Sigmoid colon (tissue), 7 donors: Measurements from ENCODE around the gene MPND. TPM values are rescaled to one million over a fixed set of nuclear protein-coding genes. Genes with fewer than 3 reads are reported as not detected.
"Not testable (repeated sequence)": the region's sequence is repeated elsewhere in the genome, so short reads cannot be mapped to it uniquely, and the experiment has no call there.

Experiments
- DNase-seq: peaks from one replicate; pipeline ENCODE4 v3.0.0-alpha.2; 2019
- H3K27ac ChIP-seq, 4 donors: fragments of 200-600 bp; sonication (generic); one replicate each; pipeline ENCODE4 v1.5.1; 2016 to 2019; ENCODE audit warnings: mild to moderate bottlenecking in 1 of 4
- H3K27me3 ChIP-seq, 3 donors: fragments of 200-600 bp; sonication (generic); one replicate each; pipeline ENCODE4 v1.5.1; 2019; ENCODE audit warnings: mild to moderate bottlenecking in 1 of 3
- H3K36me3 ChIP-seq, 4 donors: fragments of 200-600 bp; sonication (generic); one replicate each; pipeline ENCODE4 v1.5.1; 2016 to 2019
- H3K4me1 ChIP-seq, 4 donors: fragments of 200-600 bp; sonication (generic); one replicate each; pipeline ENCODE4 v1.5.1; 2017 to 2019
- H3K4me3 ChIP-seq, 4 donors: fragments of 200-600 bp; sonication (generic); one replicate each; pipeline ENCODE4 v1.5.1; 2017 to 2019; ENCODE audit warnings: mild to moderate bottlenecking in 2 of 4, moderate library complexity in 1 of 4
- H3K9me3 ChIP-seq, 4 donors: fragments of 200-600 bp in 3 of 4; sonication (generic) in 3 of 4; one replicate each; pipeline versions ENCODE4 v1.5.1 to v1.6.1; 2013 to 2019
- CTCF ChIP-seq, 4 experiments: fragments of 450-650 bp in 3 of 4; fragments of 200-600 bp in 1 of 4; IDR thresholded peaks; one replicate each; pipeline ENCODE4 v1.5.1; 2016 to 2019; ENCODE audit warnings: antibody characterized with exemption in 4 of 4, mild to moderate bottlenecking in 3 of 4, moderate library complexity in 2 of 4
- EP300 ChIP-seq, 4 donors: sonication (generic); formaldehyde crosslinking; IDR thresholded peaks; one replicate each; pipeline ENCODE4 v1.6.1; 2017; ENCODE audit warnings: antibody characterized with exemption in 4 of 4
- POLR2A ChIP-seq, 2 donors: fragments of 450-650 bp; IDR thresholded peaks; one replicate each; pipeline ENCODE4 v1.6.1; 2016; ENCODE audit warnings: antibody characterized with exemption in 2 of 2, mild to moderate bottlenecking in 2 of 2, moderate library complexity in 2 of 2
- POLR2AphosphoS5 ChIP-seq, 4 donors: sonication (generic); formaldehyde crosslinking; IDR thresholded peaks; one replicate each; pipeline ENCODE4 v1.6.1; 2017; ENCODE audit warnings: antibody characterized with exemption in 4 of 4
- WGBS, 2 donors: extraction: QIAGEN DNeasy Blood & Tissue Kit; methylation state at CpG; one replicate each; pipeline ENCODE4 v1.1.7; 2013; 5-methylcytosine and 5-hydroxymethylcytosine counted together
- intact Hi-C: fragments of 100-400 bp; cut with DNase I; formaldehyde crosslinking; loops from one replicate; pipeline ENCODE4 v1.15.1; 2023
- polyA plus RNA-seq, 3 donors: library from polyadenylated mRNA; stranded (reverse); fragments of 200-250 nt; gene quantifications; one replicate each; pipeline ENCODE4 v1.2.3, GENCODE V29; 2013
- total RNA-seq, 4 donors: library from RNA; depleted of rRNA; stranded (reverse); fragments of >200 nt; gene quantifications; one replicate each; pipeline ENCODE4 v1.1.0, GENCODE V29; 2016
- donor health status: healthy with polysubstance abuse.
- donor health status: Bipolar disorder and iron deficiency.
- donor health status: healthy.

MPND gene
- total and polyA plus RNA-seq, 7 donors: 8.6 to 65.2 (median 13.3) TPM

DNA sequence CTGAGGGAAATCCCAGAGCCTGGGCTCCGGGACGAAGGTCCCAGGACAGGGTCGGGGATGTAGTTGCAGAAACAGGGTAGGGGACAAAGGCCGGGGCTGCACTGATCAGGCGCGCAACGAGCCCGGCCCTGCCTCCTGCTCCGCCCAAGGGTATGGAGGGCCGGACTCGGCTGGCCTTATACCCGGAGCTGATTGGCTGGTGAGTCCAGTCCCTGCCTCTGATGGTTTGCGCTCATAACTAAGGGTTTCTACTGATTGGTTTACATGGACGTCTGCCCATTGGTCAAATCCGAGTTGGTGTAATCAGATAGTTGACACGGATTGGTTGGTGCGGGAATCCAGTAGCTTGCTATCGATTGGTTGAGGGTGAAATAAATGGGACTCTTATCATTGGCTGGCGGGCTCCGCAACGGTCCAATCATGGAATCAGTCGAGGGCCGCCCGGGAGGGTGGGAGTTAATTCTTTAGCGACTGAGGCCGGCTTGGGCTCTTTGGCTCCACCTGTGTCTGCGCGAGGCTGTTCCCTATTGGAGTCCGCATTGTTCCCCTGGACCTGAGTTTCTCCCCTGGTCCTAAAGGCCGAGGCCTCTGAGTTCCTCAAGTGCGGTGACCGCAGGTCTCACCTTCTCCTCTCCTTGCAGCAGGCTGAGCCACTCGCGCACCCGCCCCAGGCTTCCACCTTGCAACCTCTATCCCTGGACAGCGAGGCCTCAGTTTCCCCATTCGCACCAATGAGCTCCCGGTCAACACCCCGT lies 570 bp upstream of the MPND start:
- H3K4me3 ChIP-seq: peak overlapping the region; percentile 64 to 90 (median 82)
- H3K27ac ChIP-seq: peak overlapping the region; percentile 95 to 99 (median 96)
- H3K36me3 ChIP-seq: peaks cover 0 to 17% (median 2%) of the 10 kb centered on the region in 4 donors
- H3K4me1 ChIP-seq: peaks cover 0 to 21% (median 18%) of the 10 kb centered on the region in 4 donors
- intact Hi-C loops: loop anchor here (2.0 to 5.0 kb wide), 2 partner anchors 58 to 95 kb away; partner anchors contain the start of genes SH3GL1 and YJU2
- no peaks in the 10 kb centered on the region for H3K9me3 ChIP-seq
- WGBS, 2 donors: 0 to 1% methylated on average over 39 of the region's 39 CpGs
- TF ChIP-seq CTCF (IDR thresholded peaks at IDR 0.05) (peak in 1 of 4 experiments; percentile 21), EP300 (IDR thresholded peaks at IDR 0.05) (no peak), POLR2A (IDR thresholded peaks at IDR 0.05) (peak; percentile 92 to 93), POLR2AphosphoS5 (IDR thresholded peaks at IDR 0.05) (peak; percentile 96 to 98 (median 97))
- no peaks in the 10 kb centered on the region for H3K27me3 ChIP-seq
- peak; percentile 99 for DNase-seq

- no peak overlapping the region for H3K27ac ChIP-seq
- no peaks in the 10 kb centered on the region for H3K27me3 ChIP-seq
Measured at GRCh38 chr19:4345342-4346019, 2.1 kb downstream of the MPND start.

GRCh38 chr19:4346020-4346383 lies 2.6 kb downstream of the MPND start:
- peaks cover 0 to 26% (median 2%) of the 10 kb centered on the region in 4 donors for H3K36me3 ChIP-seq
- 95 to 96% methylated on average over 6 of the region's 6 CpGs for WGBS, 2 donors
- no peaks in the 10 kb centered on the region for H3K27me3 ChIP-seq
- intact Hi-C loops: no loop called here
- H3K27ac ChIP-seq: no peak overlapping the region
- TF ChIP-seq CTCF (IDR thresholded peaks at IDR 0.05): no peak
- TF ChIP-seq POLR2AphosphoS5 (IDR thresholded peaks at IDR 0.05): no peak
- TF ChIP-seq EP300 (IDR thresholded peaks at IDR 0.05): no peak
- no peak for TF ChIP-seq POLR2A (IDR thresholded peaks at IDR 0.05)
- no peak overlapping the region for H3K4me3 ChIP-seq
- no peak for DNase-seq
- H3K4me1 ChIP-seq: peaks cover 0 to 13% (median 12%) of the 10 kb centered on the region in 4 donors
- no peaks in the 10 kb centered on the region for H3K9me3 ChIP-seq

More at GRCh38 chr19:4345342-4346019, 2.1 kb downstream of the MPND start:
- DNase-seq: no peak
- no peak for TF ChIP-seq POLR2A (IDR thresholded peaks at IDR 0.05)
- TF ChIP-seq CTCF (IDR thresholded peaks at IDR 0.05): no peak
- TF ChIP-seq EP300 (IDR thresholded peaks at IDR 0.05): no peak
- no peak for TF ChIP-seq POLR2AphosphoS5 (IDR thresholded peaks at IDR 0.05)
- Histone ChIP-seq H3K4me3 (no peak overlapping the region), H3K4me1 (peaks cover 0 to 13% (median 12%) of the 10 kb centered on the region in 4 donors), H3K36me3 (peaks cover 0 to 26% (median 2%) of the 10 kb centered on the region in 4 donors), H3K9me3 (no peaks in the 10 kb centered on the region)
- 76 to 92% methylated on average over 15 of the region's 15 CpGs for WGBS, 2 donors
- intact Hi-C loops: no loop called here

- Histone ChIP-seq H3K27ac (no peak overlapping the region), H3K4me1 (peaks cover 0 to 8% (median 7%) of the 10 kb centered on the region in 4 donors), H3K4me3 (no peak overlapping the region), H3K9me3 (no peaks in the 10 kb centered on the region), H3K27me3 (no peaks in the 10 kb centered on the region), H3K36me3 (peaks cover 0 to 26% (median 2%) of the 10 kb centered on the region in 4 donors)
- 67 to 83% methylated on average over 6 of the region's 6 CpGs for WGBS, 2 donors
- DNase-seq: no peak
- TF ChIP-seq EP300 (IDR thresholded peaks at IDR 0.05) (no peak), CTCF (IDR thresholded peaks at IDR 0.05) (no peak), POLR2A (IDR thresholded peaks at IDR 0.05) (no peak), POLR2AphosphoS5 (IDR thresholded peaks at IDR 0.05) (no peak)
- intact Hi-C loops: no loop called here
Measured at GRCh38 chr19:4347521-4347920, 4.2 kb downstream of the MPND start.

DNA sequence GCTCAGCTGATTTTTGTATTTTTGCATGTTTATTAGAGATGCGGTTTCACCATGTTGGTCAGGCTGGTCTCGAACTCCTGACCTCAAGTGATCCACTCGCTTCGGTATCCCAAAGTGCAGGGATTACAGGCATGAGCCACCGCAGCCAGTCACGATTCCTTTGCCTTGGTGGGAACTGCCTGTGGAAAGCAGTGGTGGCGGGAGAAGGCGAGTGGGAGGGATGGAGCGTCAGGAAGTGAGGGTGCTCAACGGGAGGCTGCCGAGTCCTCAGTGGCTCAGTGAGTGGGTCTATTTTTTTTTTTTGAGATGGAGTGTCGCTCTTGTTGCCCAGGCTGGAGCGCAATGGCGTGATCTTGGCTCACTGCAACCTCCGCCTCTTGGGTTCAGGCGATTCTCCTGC lies 5.9 kb downstream of the MPND start:
- H3K27me3 ChIP-seq, H3K27ac ChIP-seq, DNase-seq, H3K4me1 ChIP-seq, H3K4me3 ChIP-seq, H3K9me3 ChIP-seq, intact Hi-C loops: not testable (repeated sequence)
- peaks cover 0 to 34% (median 2%) of the 10 kb centered on the region in 4 donors for H3K36me3 ChIP-seq
- 93 to 97% methylated on average over 16 of the region's 16 CpGs for WGBS, 2 donors
